Neural cell (in vitro differentiated cells): ENCODE measurements around the gene TBRG1.

Source experiments
- CTCF ChIP-seq: fragments of 450-650 bp; IDR thresholded peaks from 2 replicates; pipeline ENCODE4 v1.5.1; 2014; ENCODE audit warnings: antibody characterized with exemption, mild to moderate bottlenecking, moderate library complexity; ENCODE audit not compliant: poor library complexity, severe bottlenecking
- EZH2 ChIP-seq: fragments of 200-600, 300-800 bp; shearing (Covaris generic), sonication (generic); IDR thresholded peaks from 2 replicates; pipeline ENCODE4 v1.6.1; 2014; ENCODE audit warnings: antibody characterized with exemption, low read length, borderline replicate concordance, mild to moderate bottlenecking; ENCODE audit not compliant: insufficient read depth, poor library complexity, severe bottlenecking
- POLR2AphosphoS5 ChIP-seq: IDR thresholded peaks from 2 replicates; pipeline ENCODE4 v1.6.1; 2012
- REST ChIP-seq: IDR thresholded peaks from 2 replicates; pipeline ENCODE4 v1.6.1; 2012; ENCODE audit warnings: borderline replicate concordance
- TAF1 ChIP-seq: IDR thresholded peaks from 2 replicates; pipeline ENCODE4 v1.6.1; 2012; ENCODE audit warnings: low read depth

GRCh38 chr11:124591430-124591829 is 31.2 kb upstream of the TBRG1 start:
- TF ChIP-seq CTCF, result no peak
- no peak for TF ChIP-seq TAF1
- TF ChIP-seq REST, result no peak
- TF ChIP-seq POLR2AphosphoS5, result no peak
- no peak for TF ChIP-seq EZH2
